GM04504 (cell line): ENCODE data around the gene RNF5.
"Not testable (repeated sequence)": the region's sequence is repeated elsewhere in the genome, so short reads cannot be mapped to it uniquely, and the experiment has no call there.

Experiments used
- DNase-seq: peaks from one replicate; pipeline ENCODE4 v3.0.0-alpha.2; 2012; ENCODE audit warnings: low read depth

RNF5 gene

GRCh38 chr6:32211432-32211831 is 33.2 kb downstream of the RNF5 start:
- not testable (repeated sequence) for DNase-seq

DNA sequence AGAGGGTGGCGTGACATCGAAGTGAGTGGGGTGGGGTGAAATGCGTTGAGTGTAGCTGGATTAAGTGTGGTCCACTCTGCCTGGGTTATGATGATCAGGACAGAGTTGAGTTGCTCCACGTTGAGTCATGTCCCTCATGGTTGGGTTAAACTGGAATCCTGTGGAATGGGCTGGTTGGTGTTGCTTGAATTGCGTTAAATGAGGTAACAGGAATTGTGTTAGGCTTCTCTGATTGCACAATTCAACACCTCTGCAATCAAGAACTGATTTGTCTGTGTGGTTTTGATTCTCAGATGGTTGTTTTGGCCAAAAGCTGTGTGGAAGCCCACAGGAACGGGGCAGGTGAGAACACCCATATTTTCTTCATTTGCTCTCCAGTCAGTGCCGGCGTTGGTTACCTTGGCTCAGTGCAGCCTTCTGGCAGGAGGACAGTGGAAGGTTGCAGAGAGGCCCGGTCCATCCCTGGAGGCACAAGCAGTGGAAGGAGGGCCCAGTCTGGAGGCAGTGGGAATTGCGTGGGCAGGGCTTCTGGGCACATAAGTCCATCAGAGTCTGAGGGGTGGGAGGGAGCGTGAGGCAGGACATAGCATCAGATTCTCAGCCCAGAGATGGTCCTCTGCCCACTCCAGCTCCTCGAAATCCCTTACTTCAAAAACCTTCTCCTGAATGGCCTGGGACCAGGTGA is 34.0 kb downstream of the RNF5 start:
- no peak for DNase-seq

DNA sequence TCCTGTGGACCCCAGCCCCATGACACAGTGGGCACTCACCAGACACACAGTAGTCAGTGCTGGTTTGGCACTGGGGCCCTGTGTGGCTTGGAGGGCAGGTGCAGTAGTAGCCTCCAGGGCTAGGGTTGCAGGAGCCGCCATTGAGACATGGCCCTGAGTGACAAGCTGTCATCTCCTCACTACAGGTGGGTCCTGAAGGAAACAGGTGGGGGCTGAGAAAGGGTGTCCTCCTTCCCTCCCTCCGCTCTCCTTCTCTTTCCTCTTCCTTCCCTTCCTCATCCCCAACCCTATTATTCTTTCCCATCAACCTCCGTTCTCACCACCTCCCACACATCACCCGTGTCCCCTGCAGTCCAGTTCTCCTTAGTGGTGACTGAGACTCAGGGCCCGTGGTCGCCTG is 35.4 kb downstream of the RNF5 start:
- no peak for DNase-seq

DNA sequence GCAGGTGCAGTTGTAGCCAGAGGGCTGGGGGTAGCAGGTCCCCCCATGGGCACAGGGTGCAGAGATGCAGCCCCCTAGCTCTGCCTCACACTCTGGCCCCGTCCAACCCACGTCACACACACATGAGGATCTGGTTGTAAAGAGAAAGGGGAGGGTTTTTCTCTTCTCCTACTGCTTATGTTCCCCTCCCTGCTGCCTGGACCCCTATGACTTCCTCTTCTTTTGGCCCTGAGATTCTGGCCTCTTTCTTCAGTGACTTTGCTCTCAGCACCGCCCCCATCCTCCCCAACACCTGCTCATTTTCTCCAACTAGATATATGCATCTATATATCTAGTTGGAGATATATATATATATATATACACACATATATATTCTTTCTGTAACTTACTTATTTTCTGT is 35.9 kb downstream of the RNF5 start:
- DNase-seq: no peak

DNA sequence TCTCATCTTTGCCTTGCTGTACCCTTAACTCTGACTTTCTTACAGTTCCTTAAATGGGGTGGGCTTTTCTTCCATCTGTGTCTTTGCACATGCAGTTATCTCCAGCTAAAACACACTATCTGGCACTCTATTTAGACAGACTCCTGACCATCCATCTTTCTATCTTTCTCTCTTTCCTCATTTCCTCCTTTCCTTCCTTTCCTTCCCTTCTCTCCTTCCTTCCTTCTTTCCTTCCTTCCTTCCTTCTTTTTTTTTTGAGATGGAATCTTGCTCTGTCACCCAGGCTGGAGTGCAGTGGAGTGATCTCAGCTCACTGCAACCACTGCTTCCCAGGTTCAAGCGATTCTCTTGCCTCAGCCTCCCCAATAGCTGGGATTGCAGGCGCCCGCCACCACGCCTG is 37.4 kb downstream of the RNF5 start:
- DNase-seq: no peak

GRCh38 chr6:32216285-32216684 is 38.1 kb downstream of the RNF5 start:
- no peak for DNase-seq

GRCh38 chr6:32216998-32217397 is 38.8 kb downstream of the RNF5 start:
- DNase-seq: no peak

- DNase-seq: no peak
Observed at GRCh38 chr6:32218167-32218566, 40.0 kb downstream of the RNF5 start.

GRCh38 chr6:32220021-32220420 is 41.8 kb downstream of the RNF5 start:
- no peak for DNase-seq

- DNase-seq: no peak
Observed at GRCh38 chr6:32222333-32223230, 44.4 kb downstream of the RNF5 start.

DNA sequence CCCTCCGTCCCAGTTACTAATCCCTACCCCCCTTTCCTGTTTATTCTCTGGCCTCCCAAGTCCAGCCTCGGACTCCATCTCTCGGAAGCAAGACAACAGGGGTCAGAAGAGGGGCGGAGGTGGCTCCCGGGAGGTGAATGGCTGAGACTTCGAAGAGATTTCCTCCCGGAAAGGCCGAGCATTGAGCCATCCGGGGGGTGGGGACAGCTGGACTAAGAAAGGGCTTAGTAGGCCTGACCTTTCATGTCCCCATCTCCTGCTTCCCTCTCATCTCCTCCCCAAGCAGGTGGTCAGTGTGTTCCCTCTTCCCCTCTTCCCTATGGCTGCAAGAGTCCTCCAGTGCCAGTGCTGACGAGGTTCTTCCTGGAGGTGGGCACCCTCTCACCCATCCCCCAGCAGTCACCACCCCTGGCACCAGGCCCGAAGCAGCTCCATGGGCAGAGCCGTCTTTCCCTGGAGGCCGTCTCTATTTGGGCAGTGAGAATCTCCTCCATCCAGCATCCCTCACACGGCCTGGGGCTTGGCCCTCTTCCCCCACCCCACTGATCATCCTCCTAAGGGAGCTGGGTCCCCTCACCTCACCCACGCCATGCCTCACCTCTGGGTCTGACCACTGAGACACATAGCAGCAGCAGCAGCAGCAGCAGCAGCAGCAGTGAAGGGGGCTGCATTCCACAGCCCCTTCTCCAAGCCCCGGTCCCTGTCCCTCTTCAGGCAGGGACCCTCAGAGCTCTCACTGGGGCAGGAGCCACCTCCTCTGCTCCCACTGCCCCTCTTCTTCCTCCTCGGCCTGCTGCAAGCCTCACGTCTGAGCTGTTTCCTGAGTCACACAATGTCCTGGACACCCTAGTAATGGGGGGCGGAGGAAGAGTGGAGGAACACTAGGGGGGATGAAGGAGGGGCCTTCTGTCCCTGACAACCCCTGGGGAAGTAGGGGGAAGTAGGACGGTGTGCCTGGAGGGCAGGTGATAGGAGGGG is 45.3 kb downstream of the RNF5 start, which contains the start of gene NOTCH4:
Gene NOTCH4 (minus strand): TSS at position 810 of the 978 bp plus-strand sequence. CDS start 139 bp downstream, at position 671.
- no peak for DNase-seq

GRCh38 chr6:32224696-32225095 is 46.5 kb downstream of the RNF5 start:
- DNase-seq: no peak

DNA sequence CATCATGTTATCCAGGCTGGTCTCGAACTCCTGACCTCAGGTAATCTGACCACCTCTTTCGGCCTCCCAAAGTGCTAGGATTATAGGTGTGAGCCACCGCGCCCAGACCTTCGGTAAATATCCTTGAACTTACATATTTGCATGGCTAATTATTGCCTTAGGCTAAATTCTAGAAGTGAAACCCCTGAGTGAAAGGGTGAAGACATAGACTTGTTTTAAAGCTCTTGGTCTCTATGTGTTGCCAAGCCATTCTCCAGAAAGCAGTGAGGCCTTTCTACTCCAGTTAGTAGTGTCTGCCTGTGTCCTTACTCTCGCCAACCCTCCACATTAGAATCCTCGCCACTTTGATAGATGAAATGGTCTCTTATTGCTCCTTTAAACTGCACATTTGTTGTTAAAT is 48.2 kb downstream of the RNF5 start:
- no peak for DNase-seq
